ENCODE data around the gene PNKP. TPM values are rescaled to one million over a fixed set of nuclear protein-coding genes. Genes with fewer than 3 reads are reported as not detected.

The PNKP gene
- total and polyA plus RNA-seq, 10 donors, result 36.6 to 203 (median 108) TPM

DNA sequence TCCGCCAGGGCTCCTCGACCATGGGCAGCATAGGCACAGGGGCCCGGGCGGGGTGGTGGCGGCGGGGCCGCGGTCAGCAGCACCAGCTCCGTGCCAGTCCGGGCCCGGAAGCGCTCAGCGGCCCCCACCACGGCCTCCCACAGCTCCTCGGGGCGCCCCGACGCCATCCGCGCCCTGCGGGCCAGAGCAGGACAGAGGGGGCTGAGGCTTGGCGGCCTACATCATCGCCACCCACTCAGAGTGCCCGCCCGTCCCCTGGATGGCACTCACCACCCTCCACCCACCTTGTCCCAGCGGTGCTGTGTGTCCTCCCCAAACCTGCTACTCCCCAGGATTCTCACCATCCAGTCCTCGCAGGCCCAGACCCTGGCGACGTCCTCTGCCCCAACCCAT is 5.7 kb upstream of the PNKP start:
- Histone ChIP-seq H3K4me1 (peaks cover 19 to 76% (median 46%) of the 10 kb centered on the region in 6 donors), H3K27ac (peak overlapping the region in 1 of 8 donors; percentile 26), H3K27me3 (replicated peaks in 1 of 7) (no peaks in the 10 kb centered on the region), H3K4me3 (no peak overlapping the region), H3K36me3 (peaks cover 0 to 41% (median 1%) of the 10 kb centered on the region in 6 donors), H3K9me3 (no peaks in the 10 kb centered on the region)
- 89 to 97% (median 91%) methylated on average over 16 to 29 of the region's 29 CpGs for WGBS, 5 donors
- TF ChIP-seq, protein P1, sequence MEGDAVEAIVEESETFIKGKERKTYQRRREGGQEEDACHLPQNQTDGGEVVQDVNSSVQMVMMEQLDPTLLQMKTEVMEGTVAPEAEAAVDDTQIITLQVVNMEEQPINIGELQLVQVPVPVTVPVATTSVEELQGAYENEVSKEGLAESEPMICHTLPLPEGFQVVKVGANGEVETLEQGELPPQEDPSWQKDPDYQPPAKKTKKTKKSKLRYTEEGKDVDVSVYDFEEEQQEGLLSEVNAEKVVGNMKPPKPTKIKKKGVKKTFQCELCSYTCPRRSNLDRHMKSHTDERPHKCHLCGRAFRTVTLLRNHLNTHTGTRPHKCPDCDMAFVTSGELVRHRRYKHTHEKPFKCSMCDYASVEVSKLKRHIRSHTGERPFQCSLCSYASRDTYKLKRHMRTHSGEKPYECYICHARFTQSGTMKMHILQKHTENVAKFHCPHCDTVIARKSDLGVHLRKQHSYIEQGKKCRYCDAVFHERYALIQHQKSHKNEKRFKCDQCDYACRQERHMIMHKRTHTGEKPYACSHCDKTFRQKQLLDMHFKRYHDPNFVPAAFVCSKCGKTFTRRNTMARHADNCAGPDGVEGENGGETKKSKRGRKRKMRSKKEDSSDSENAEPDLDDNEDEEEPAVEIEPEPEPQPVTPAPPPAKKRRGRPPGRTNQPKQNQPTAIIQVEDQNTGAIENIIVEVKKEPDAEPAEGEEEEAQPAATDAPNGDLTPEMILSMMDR (IDR thresholded peaks at IDR 0.05 in 8 of 11, conservative IDR thresholded peaks at IDR 0.05 in 3 of 11), result no peak
- TF ChIP-seq POLR2AphosphoS5 (IDR thresholded peaks at IDR 0.05) (no peak), POLR2A (IDR thresholded peaks at IDR 0.05) (no peak)
- intact Hi-C loops (cut with DNase I; ENCODE audit: low total_unique reads), result no loop called here
- no peak for DNase-seq

DNA sequence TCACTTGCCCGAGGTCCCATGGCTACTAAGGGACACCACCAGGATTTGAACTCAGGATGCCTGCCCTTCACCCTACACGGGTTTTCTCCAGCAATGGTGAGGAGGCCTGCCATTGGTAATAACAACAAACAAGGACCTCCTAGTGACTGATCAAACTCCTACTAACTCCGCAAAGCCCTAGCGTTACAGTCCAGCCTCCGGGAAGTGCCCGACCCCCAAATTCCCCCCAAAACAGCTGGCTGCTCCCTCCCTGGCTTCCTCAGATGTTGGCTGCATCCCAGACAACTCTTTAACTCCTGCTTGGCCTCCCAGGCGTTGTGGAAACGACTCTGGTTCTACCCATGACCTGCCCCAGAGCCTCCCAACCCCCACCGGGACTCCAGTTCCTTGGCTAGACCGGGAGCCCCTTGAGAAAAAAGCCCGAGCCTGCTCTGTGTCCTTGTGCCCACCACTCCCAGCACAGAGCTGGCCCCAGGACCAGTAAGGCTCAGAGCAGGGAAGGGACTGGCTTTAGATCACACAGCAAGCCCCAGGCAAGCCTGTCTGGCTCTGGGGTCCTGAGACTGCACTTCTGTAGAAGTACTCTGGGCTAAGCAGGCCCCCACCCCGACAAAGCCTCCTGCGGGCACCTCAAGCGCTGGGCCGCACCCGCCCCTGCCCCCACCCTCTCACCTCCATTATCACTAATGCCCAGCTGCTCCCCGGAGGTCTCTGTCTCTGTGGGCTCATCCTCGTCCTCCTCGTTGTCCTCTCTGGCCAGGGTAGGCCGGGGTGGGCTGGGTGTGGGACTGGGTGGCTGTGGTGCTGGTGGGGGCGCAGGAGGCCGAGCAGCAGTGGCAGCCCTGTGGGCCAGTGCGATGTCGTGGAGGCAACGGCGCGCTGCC is 5.1 kb upstream of the PNKP start:
- intact Hi-C loops (cut with DNase I; ENCODE audit: low total_unique reads), result no loop called here
- no peak for DNase-seq
- H3K36me3 ChIP-seq, result peaks cover 0 to 41% (median 1%) of the 10 kb centered on the region in 6 donors
- WGBS, 5 donors, result 84 to 94% (median 87%) methylated on average over 18 to 27 of the region's 27 CpGs
- H3K9me3 ChIP-seq, result no peaks in the 10 kb centered on the region
- H3K4me3 ChIP-seq, result no peak overlapping the region
- no peaks in the 10 kb centered on the region for H3K27me3 ChIP-seq (replicated peaks in 1 of 7)
- peak overlapping the region in 2 of 8 donors; percentile 9 to 26 for H3K27ac ChIP-seq
- TF ChIP-seq POLR2A (IDR thresholded peaks at IDR 0.05) (no peak), POLR2AphosphoS5 (IDR thresholded peaks at IDR 0.05) (peak in 1 of 3 donors; percentile 31)
- H3K4me1 ChIP-seq, result peaks cover 19 to 80% (median 48%) of the 10 kb centered on the region in 6 donors

DNA sequence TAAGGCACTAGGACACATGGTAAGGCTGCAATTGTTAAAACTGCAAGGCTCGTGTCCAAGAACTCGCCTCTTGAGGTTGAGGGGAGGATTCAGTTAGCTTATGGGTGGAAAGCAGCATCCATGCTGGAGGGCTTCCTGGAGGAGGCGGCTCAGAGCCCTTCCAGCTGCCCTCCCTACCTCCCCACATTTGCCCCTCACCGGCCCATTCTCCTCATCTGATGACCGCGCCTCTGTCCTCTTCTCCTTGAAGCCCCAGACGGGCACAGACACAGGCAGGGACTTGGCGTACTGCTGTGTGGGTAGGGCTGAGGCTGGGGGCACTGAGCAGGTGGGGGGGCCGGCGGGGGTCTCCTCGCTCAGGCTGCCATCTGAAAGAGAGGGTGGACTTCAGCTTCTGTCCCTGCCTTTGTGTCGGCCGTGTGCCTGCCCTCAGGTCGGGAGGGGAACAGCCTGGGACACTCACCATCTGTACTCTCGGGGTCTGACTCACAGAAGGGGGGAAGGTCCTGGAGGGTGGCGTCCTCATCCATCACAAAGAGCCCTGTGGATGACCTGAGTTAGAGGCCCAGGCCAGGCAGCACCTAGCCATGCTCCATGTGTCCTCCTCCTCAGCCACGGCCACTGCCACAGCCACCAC is 4.1 kb upstream of the PNKP start:
- Histone ChIP-seq H3K27ac (peak overlapping the region in 3 of 8 donors; percentile 95 to 98 (median 97)), H3K36me3 (peaks cover 0 to 41% (median 1%) of the 10 kb centered on the region in 6 donors), H3K4me3 (no peak overlapping the region), H3K4me1 (peaks cover 23 to 85% (median 53%) of the 10 kb centered on the region in 6 donors), H3K9me3 (no peaks in the 10 kb centered on the region), H3K27me3 (replicated peaks in 1 of 7) (no peaks in the 10 kb centered on the region)
- intact Hi-C loops (cut with DNase I; ENCODE audit: low total_unique reads), result no loop called here
- no peak for DNase-seq
- WGBS, 5 donors, result 82 to 96% (median 92%) methylated on average over 11 to 17 of the region's 17 CpGs
- TF ChIP-seq POLR2A (IDR thresholded peaks at IDR 0.05) (no peak), POLR2AphosphoS5 (IDR thresholded peaks at IDR 0.05) (no peak)
- TF ChIP-seq, protein P1 (IDR thresholded peaks at IDR 0.05 in 8 of 11, conservative IDR thresholded peaks at IDR 0.05 in 3 of 11), result no peak

- H3K27ac ChIP-seq, result peak overlapping the region; percentile 90 to 98 (median 95)
- no peaks in the 10 kb centered on the region for H3K27me3 ChIP-seq (replicated peaks in 1 of 7)
- peaks cover 0 to 41% (median 1%) of the 10 kb centered on the region in 6 donors for H3K36me3 ChIP-seq
- TF ChIP-seq POLR2AphosphoS5 (IDR thresholded peaks at IDR 0.05), result peak in 1 of 3 donors; percentile 5
- TF ChIP-seq POLR2A (IDR thresholded peaks at IDR 0.05), result no peak
- WGBS, 5 donors, result 67 to 90% (median 85%) methylated on average over 7 to 15 of the region's 15 CpGs
- peaks cover 32 to 89% (median 57%) of the 10 kb centered on the region in 6 donors for H3K4me1 ChIP-seq
- DNase-seq, result no peak
- H3K4me3 ChIP-seq, result peak overlapping the region; percentile 48 to 93 (median 56)
- intact Hi-C loops (cut with DNase I; ENCODE audit: low total_unique reads), result no loop called here
- no peaks in the 10 kb centered on the region for H3K9me3 ChIP-seq
These were observed 3.0 kb upstream of the PNKP start for GRCh38 chr19:49870309-49870901.
